ENCODE results near the gene DOC2B. TPM values are rescaled to one million over a fixed set of nuclear protein-coding genes. Genes with fewer than 3 reads are reported as not detected.

Gene DOC2B
- total and polyA plus RNA-seq, 9 of the 15 experiments (the other 6 are each of a cell fraction or from before 2014, with no cell fraction given), result 0.02 TPM; not detected in 8

DNA sequence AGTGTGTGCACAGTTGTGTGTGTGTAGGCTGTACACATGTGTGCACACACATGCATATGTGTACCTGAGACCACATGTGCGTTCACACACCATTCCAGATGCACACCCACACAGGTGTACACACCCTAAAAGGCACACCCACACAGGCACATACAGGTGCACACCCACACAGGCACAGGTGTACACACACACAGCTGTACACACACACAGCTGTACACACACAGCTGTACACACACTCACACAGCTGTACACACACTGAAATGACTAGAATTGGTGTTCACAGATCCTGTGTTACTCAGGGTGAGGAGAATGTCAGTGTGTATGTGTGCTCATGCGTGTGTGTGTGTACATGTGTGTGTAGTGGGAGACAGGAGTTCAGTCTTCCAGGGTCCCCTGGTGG is 15.9 kb upstream of the DOC2B start:
- WGBS (ENCODE audit: insufficient coverage, low coverage, missing lambda C conversion rate), result 5% methylated on average over 2 of the region's 2 CpGs
- Histone ChIP-seq H3K36me3 (ENCODE audit: control insufficient read depth, insufficient read depth, low read length) (no peaks in the 10 kb centered on the region), H3K9me3 (replicated peaks; ENCODE audit: control insufficient read depth, insufficient read depth, low read depth, low read length) (no peaks in the 10 kb centered on the region), H3K9me1 (ENCODE audit: control insufficient read depth, insufficient read depth, low read length) (no peaks in the 10 kb centered on the region), H3K27me3 (ENCODE audit: control insufficient read depth in 2 of 2, insufficient read depth in 2 of 2, low read length in 2 of 2) (peaks cover 0 to 44% of the 10 kb centered on the region in 2 experiments; a peak in 2 of 5 replicates), H3K4me2 (ENCODE audit: insufficient read depth, low read length) (no peak overlapping the region), H3K79me2 (ENCODE audit: control insufficient read depth, insufficient read depth, low read length) (no peaks in the 10 kb centered on the region), H3K27ac (ENCODE audit: extremely low read depth, low read depth, low read length) (no peak overlapping the region), H3K4me3 (no peak overlapping the region), H2AFZ (ENCODE audit: low read depth, low read length) (no peak overlapping the region), H3K9ac (ENCODE audit: insufficient read depth in 1 of 2, low read depth in 2 of 2, low read length in 2 of 2) (no peak overlapping the region), H4K20me1 (replicated peaks; ENCODE audit: control insufficient read depth, insufficient read depth, low read length) (no peaks in the 10 kb centered on the region; the same call in 1 of the 2 replicates), H3K4me1 (replicated peaks in 1 of 2; ENCODE audit: control insufficient read depth in 2 of 2, insufficient read depth in 2 of 2, low read length in 2 of 2) (no peaks in the 10 kb centered on the region)
- FAIRE-seq (no peak), DNase-seq (ENCODE audit: extremely low read depth in 1 of 4, low spot score in 3 of 4) (no peak), ATAC-seq (no peak)
- in situ Hi-C loops (cut with MboI) (no loop called here), intact Hi-C loops (cut with micrococcal nuclease) (no loop called here)
- CTCF ChIA-PET (ENCODE audit: low intra/inter-chr PET ratio), result no interaction called here
- no TSS peak for BruUV-seq (replicated peaks)
- TF ChIP-seq, protein P1, sequence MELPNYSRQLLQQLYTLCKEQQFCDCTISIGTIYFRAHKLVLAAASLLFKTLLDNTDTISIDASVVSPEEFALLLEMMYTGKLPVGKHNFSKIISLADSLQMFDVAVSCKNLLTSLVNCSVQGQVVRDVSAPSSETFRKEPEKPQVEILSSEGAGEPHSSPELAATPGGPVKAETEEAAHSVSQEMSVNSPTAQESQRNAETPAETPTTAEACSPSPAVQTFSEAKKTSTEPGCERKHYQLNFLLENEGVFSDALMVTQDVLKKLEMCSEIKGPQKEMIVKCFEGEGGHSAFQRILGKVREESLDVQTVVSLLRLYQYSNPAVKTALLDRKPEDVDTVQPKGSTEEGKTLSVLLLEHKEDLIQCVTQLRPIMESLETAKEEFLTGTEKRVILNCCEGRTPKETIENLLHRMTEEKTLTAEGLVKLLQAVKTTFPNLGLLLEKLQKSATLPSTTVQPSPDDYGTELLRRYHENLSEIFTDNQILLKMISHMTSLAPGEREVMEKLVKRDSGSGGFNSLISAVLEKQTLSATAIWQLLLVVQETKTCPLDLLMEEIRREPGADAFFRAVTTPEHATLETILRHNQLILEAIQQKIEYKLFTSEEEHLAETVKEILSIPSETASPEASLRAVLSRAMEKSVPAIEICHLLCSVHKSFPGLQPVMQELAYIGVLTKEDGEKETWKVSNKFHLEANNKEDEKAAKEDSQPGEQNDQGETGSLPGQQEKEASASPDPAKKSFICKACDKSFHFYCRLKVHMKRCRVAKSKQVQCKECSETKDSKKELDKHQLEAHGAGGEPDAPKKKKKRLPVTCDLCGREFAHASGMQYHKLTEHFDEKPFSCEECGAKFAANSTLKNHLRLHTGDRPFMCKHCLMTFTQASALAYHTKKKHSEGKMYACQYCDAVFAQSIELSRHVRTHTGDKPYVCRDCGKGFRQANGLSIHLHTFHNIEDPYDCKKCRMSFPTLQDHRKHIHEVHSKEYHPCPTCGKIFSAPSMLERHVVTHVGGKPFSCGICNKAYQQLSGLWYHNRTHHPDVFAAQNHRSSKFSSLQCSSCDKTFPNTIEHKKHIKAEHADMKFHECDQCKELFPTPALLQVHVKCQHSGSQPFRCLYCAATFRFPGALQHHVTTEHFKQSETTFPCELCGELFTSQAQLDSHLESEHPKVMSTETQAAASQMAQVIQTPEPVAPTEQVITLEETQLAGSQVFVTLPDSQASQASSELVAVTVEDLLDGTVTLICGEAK (IDR thresholded peaks at IDR 0.05), result no peak
- TF ChIP-seq, protein P1 (CRISPR knock-in tag; IDR thresholded peaks at IDR 0.05), result no peak
- TF ChIP-seq MEF2D (tag; conservative IDR thresholded peaks at IDR 0.05; ENCODE audit: low read depth) (no peak), ARID1B (IDR thresholded peaks at IDR 0.05) (no peak), CBX5 (IDR thresholded peaks at IDR 0.05; ENCODE audit: borderline replicate concordance, low read depth) (no peak), KLF1 (tag; IDR thresholded peaks at IDR 0.05) (no peak)
- TF ChIP-seq, protein P2, sequence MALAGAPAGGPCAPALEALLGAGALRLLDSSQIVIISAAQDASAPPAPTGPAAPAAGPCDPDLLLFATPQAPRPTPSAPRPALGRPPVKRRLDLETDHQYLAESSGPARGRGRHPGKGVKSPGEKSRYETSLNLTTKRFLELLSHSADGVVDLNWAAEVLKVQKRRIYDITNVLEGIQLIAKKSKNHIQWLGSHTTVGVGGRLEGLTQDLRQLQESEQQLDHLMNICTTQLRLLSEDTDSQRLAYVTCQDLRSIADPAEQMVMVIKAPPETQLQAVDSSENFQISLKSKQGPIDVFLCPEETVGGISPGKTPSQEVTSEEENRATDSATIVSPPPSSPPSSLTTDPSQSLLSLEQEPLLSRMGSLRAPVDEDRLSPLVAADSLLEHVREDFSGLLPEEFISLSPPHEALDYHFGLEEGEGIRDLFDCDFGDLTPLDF (CRISPR knock-in tag; IDR thresholded peaks at IDR 0.05), result no peak
- POLR2A ChIA-PET, result no interaction called here
